GM19035 (cell line): Measurements from ENCODE around the gene DUS4L.

Source experiments
- ATAC-seq: cut with Tn5 transposase; IDR thresholded peaks from one replicate; pipeline ENCODE4 v1.9.1; 2021; ENCODE audit not compliant: unreplicated experiment

DUS4L gene

DNA sequence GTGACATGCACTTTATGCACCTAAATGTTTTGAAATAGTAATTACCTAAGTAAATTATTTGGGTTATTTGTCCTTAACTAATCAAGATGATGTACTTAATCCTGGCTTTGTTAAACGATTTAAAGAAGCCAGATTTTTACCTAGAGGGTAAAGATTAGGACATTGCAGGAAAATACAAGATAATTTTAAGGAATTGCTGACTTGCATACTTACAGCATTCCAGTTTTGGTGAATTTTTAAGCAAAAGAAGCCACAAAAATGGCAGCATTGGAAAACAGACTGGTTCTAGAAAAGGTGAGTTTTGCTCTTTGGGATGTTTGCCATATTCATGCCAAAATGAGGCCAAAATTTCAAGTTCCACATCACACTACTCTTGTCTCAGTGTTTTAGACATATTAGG lies 49.7 kb downstream of the DUS4L start:
- no peak for ATAC-seq

GRCh38 chr7:107613948-107614347 lies 50.2 kb downstream of the DUS4L start:
- ATAC-seq = no peak

- ATAC-seq = no peak
Measured at GRCh38 chr7:107614425-107614824, 50.7 kb downstream of the DUS4L start.

GRCh38 chr7:107615910-107616680 lies 52.3 kb downstream of the DUS4L start:
- ATAC-seq = no peak

DNA sequence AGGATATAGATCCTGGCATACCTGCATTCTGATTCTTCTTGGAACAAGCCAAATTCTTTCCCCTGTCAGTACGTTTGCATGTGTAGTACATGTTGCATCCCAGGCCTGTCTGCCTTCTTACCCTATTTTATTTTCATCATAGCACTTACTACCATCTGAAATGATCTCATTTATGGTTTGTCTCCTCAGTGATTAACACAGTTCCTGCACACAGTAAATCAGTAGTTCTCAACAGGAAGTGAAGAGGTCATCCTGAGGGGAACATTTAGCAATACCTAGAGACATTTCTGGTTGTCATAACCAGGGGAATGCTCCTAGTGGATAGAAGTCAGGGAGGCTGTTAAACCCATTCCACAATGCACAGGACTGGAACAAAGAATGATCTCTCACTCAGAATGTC lies 58.7 kb downstream of the DUS4L start:
- ATAC-seq = no peak

DNA sequence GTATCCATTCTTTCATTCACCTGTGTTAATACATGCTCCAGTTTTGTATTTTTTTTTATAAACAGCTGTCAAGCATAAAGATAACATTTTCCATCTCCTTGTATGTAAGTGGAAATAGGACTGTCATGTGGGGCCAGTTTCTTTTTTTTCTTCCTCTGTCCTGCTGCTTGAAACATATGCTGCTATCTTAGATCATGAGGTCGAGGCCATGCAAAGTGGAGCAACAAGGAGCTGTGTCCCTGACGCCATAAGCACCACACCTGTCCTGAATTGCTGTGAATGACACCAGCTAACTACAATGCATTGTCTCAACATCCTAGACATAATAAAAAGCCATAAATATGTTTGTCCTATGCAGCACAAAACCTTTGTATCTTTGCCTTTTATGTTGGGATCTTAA lies 59.1 kb downstream of the DUS4L start:
- no peak for ATAC-seq

- ATAC-seq = no peak
Measured at GRCh38 chr7:107627002-107627401, 63.2 kb downstream of the DUS4L start.
